Stomach (tissue), 9 donors: ENCODE measurements around the gene HOXD1. TPM values are rescaled to one million over a fixed set of nuclear protein-coding genes. Genes with fewer than 3 reads are reported as not detected.

Experiments used
- DNase-seq, 2 donors: peaks; one replicate each; pipeline versions ENCODE4 v3.0.0 to v3.0.0-alpha.2; 2013 to 2019
- H3K27ac ChIP-seq, 5 donors: fragments of 200-600 bp in 4 of 5; sonication (generic) in 4 of 5; one replicate each; pipeline ENCODE4 v1.5.1; 2013 to 2019; ENCODE audit warnings: mild to moderate bottlenecking in 1 of 5, moderate library complexity in 1 of 5
- H3K27me3 ChIP-seq, 3 donors: fragments of 200-600 bp; sonication (generic); one replicate each; pipeline ENCODE4 v1.5.1; 2017 to 2019; ENCODE audit warnings: mixed run types in 1 of 3
- H3K36me3 ChIP-seq, 4 donors: fragments of 200-600 bp; sonication (generic); 1 replicate in 3 of 4; 2 replicates in 1 of 4; pipeline ENCODE4 v1.5.1; 2016 to 2019
- H3K4me1 ChIP-seq, 4 donors: fragments of 200-600 bp; sonication (generic); one replicate each; pipeline ENCODE4 v1.5.1; 2016 to 2019
- H3K4me3 ChIP-seq, 4 donors: fragments of 200-600 bp; sonication (generic) in 3 of 4; one replicate each; pipeline ENCODE4 v1.5.1; 2016 to 2019; ENCODE audit warnings: mild to moderate bottlenecking in 1 of 4
- H3K9me3 ChIP-seq, 4 donors: fragments of 200-600 bp; sonication (generic); one replicate each; pipeline ENCODE4 v1.5.1; 2016 to 2019
- CTCF ChIP-seq, 7 experiments: fragments of 450-650 bp in 4 of 7; fragments of 200-600 bp in 3 of 7; sonication (generic) in 3 of 7; IDR thresholded peaks; one replicate each; pipeline ENCODE4 v1.5.1; 2016 to 2019; ENCODE audit warnings: antibody characterized with exemption in 7 of 7, control low read depth in 2 of 7, mild to moderate bottlenecking in 1 of 7
- EP300 ChIP-seq: sonication (generic); formaldehyde crosslinking; IDR thresholded peaks from one replicate; pipeline ENCODE4 v1.6.1; 2017; ENCODE audit warnings: antibody characterized with exemption
- POLR2A ChIP-seq, 4 donors: fragments of 450-650 bp; IDR thresholded peaks; one replicate each; pipeline ENCODE4 v1.6.1; 2016; ENCODE audit warnings: antibody characterized with exemption in 4 of 4, control low read depth in 2 of 4, mild to moderate bottlenecking in 1 of 4, moderate library complexity in 1 of 4
- POLR2AphosphoS5 ChIP-seq, 3 donors: sonication (generic); formaldehyde crosslinking; IDR thresholded peaks; one replicate each; pipeline ENCODE4 v1.6.1; 2016; ENCODE audit warnings: antibody characterized with exemption in 3 of 3
- WGBS, 5 donors: extraction: QIAGEN DNeasy Blood & Tissue Kit in 3 of 5; methylation state at CpG; one replicate each; pipeline versions ENCODE4 v1.1.5 to v1.1.7; 2013 to 2018; 5-methylcytosine and 5-hydroxymethylcytosine counted together
- intact Hi-C: fragments of 100-400 bp; cut with DNase I; formaldehyde crosslinking; loops from one replicate; pipeline ENCODE4 v1.15.1; 2023; ENCODE audit warnings: low total_unique reads
- polyA plus RNA-seq, 3 donors: library from polyadenylated mRNA; stranded (reverse); fragments of 200-250 nt; gene quantifications; one replicate each; pipeline ENCODE4 v1.2.3, GENCODE V29; 2013
- small RNA-seq, 4 donors: library from RNA; depleted of rRNA; stranded (forward); fragments of <200 nt; gene quantifications; one replicate each; pipeline ENCODE3, GENCODE V24; 2016
- total RNA-seq, 5 donors: library from RNA; depleted of rRNA; stranded (reverse); fragments of >200 nt; gene quantifications; one replicate each; pipeline versions ENCODE4 v1.1.0 to v1.2.3, GENCODE V29; 2014 to 2016
- donor health status: healthy with polysubstance abuse.
- donor health status: Bipolar disorder and iron deficiency.
- donor health status: healthy.

Gene HOXD1
- total and polyA plus RNA-seq, 8 donors = 0.12 to 0.23 (median 0.18) TPM; not detected in 5

- H3K27me3 ChIP-seq = peaks cover 0 to 22% (median 0%) of the 10 kb centered on the region in 3 donors
- H3K36me3 ChIP-seq = no peaks in the 10 kb centered on the region
- no peak for TF ChIP-seq POLR2AphosphoS5 (IDR thresholded peaks at IDR 0.05)
- no peak for TF ChIP-seq EP300
- TF ChIP-seq POLR2A (IDR thresholded peaks at IDR 0.05) = no peak
- no peak for TF ChIP-seq CTCF (IDR thresholded peaks at IDR 0.05)
- no peak overlapping the region for H3K4me3 ChIP-seq
- no peak overlapping the region for H3K27ac ChIP-seq
- WGBS, 5 donors = 77 to 85% (median 85%) methylated on average over 4 of the region's 4 CpGs
- no peaks in the 10 kb centered on the region for H3K9me3 ChIP-seq
- H3K4me1 ChIP-seq = no peaks in the 10 kb centered on the region
- no peak for DNase-seq
- intact Hi-C loops = no loop called here
These were observed 50.6 kb downstream of the HOXD1 start for GRCh38 chr2:176239031-176239430.

GRCh38 chr2:176240301-176240700 is 51.8 kb downstream of the HOXD1 start:
- Histone ChIP-seq H3K4me3 (no peak overlapping the region), H3K27ac (no peak overlapping the region), H3K9me3 (no peaks in the 10 kb centered on the region), H3K36me3 (no peaks in the 10 kb centered on the region), H3K27me3 (peaks cover 0 to 30% (median 0%) of the 10 kb centered on the region in 3 donors), H3K4me1 (no peaks in the 10 kb centered on the region)
- intact Hi-C loops = no loop called here
- no peak for DNase-seq
- WGBS, 5 donors = 7 to 31% (median 14%) methylated on average over 1 of the region's 1 CpG
- TF ChIP-seq POLR2AphosphoS5 (IDR thresholded peaks at IDR 0.05) = no peak
- TF ChIP-seq POLR2A (IDR thresholded peaks at IDR 0.05) = no peak
- TF ChIP-seq EP300 = no peak
- no peak for TF ChIP-seq CTCF (IDR thresholded peaks at IDR 0.05)

Small RNA genes lying within 50 kb of the gene (small RNA-seq; reads per million reads assigned to genes)
- gene MIR10B = 100,137 to 166,669 (median 102,753) reads per million in 4 donors

Other genes with a start within 250 kb of the HOXD1 start
- gene LNPK, start 186.4 kb upstream of the HOXD1 start, total RNA-seq = 10 to 100 TPM in 4 of 5 donors, 1 to 10 TPM in 1; 4.9 to 29.0 (median 13.3) TPM
- gene LNPK, start 186.4 kb upstream of the HOXD1 start, polyA plus RNA-seq = 1 to 10 TPM; 1.8 to 2.7 (median 1.8) TPM
- not detected for gene EVX2, start 104.7 kb upstream of the HOXD1 start, total RNA-seq
- not detected for gene EVX2, start 104.7 kb upstream of the HOXD1 start, polyA plus RNA-seq
- gene HOXD13, start 95.9 kb upstream of the HOXD1 start, total RNA-seq = not detected
- gene HOXD13, start 95.9 kb upstream of the HOXD1 start, polyA plus RNA-seq = not detected
- not detected for gene HOXD12, start 88.9 kb upstream of the HOXD1 start, total RNA-seq
- not detected for gene HOXD12, start 88.9 kb upstream of the HOXD1 start, polyA plus RNA-seq
- not detected for gene HOXD11, start 81.4 kb upstream of the HOXD1 start, total RNA-seq
- gene HOXD11, start 81.4 kb upstream of the HOXD1 start, polyA plus RNA-seq = not detected
- gene HOXD10, start 71.9 kb upstream of the HOXD1 start, total RNA-seq = 1 to 10 TPM in 1 of 5 donors, not detected in 4; 2.6 TPM
- not detected for gene HOXD10, start 71.9 kb upstream of the HOXD1 start, polyA plus RNA-seq
- gene HOXD9, start 65.9 kb upstream of the HOXD1 start, total RNA-seq = under 1 TPM in 1 of 5 donors, not detected in 4; 0.18 TPM
- gene HOXD9, start 65.9 kb upstream of the HOXD1 start, polyA plus RNA-seq = under 1 TPM; 0.31 to 0.76 (median 0.68) TPM
- gene HOXD8, start 59.0 kb upstream of the HOXD1 start, total RNA-seq = 10 to 100 TPM in 1 of 5 donors, 1 to 10 TPM in 1, under 1 TPM in 1, not detected in 2; 0.58 to 15.9 (median 5.1) TPM
- 1 to 10 TPM in 2 of 3 donors, under 1 TPM in 1; 0.87 to 1.8 (median 1.7) TPM for gene HOXD8, start 59.0 kb upstream of the HOXD1 start, polyA plus RNA-seq
- 1 to 10 TPM in 2 of 5 donors, not detected in 3; 2.4 to 9.6 TPM for gene HOXD4, start 37.1 kb upstream of the HOXD1 start, total RNA-seq
- under 1 TPM in 2 of 3 donors, not detected in 1; 0.25 to 0.75 TPM for gene HOXD4, start 37.1 kb upstream of the HOXD1 start, polyA plus RNA-seq
- 10 to 100 TPM in 1 of 5 donors, 1 to 10 TPM in 2, not detected in 2; 1.5 to 11.0 (median 2.5) TPM for gene HOXD3, start 31.4 kb upstream of the HOXD1 start, total RNA-seq
- gene HOXD3, start 31.4 kb upstream of the HOXD1 start, polyA plus RNA-seq = 1 to 10 TPM in 1 of 3 donors, under 1 TPM in 2; 0.44 to 2.7 (median 0.78) TPM
- 100 to 1,000 TPM in 2 of 5 donors, 10 to 100 TPM in 3; 12.2 to 150 (median 22.4) TPM for gene MTX2, start 80.8 kb downstream of the HOXD1 start, total RNA-seq
- 10 to 100 TPM; 36.2 to 47.9 (median 38.0) TPM for gene MTX2, start 80.8 kb downstream of the HOXD1 start, polyA plus RNA-seq